ENCODE results near the gene KIF26B.

DNA sequence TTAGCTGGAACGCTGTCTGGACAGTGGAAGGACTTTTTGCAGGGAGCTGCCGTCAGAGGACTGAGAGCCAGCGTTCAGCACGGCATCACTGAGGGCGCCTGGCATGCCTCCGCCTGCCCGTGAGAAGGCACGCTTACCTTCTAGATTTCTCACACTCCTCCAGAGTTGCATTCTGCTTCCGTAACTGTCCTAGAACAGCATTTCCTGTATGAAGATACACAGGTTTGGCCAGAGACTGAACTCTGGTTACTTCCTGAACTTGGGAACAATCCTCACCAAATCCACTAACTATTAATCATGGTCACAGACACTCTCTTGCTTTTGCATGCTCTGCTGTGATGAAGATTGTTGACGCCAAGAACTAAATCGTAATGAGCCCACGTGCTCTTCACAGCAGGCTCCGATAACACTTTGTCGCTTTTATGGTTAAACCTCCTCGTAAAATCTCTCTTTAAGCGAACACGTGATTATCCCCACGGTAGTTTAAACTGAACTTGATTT, 93.5 kb downstream of the KIF26B start:
- TF ChIP-seq, protein P1, sequence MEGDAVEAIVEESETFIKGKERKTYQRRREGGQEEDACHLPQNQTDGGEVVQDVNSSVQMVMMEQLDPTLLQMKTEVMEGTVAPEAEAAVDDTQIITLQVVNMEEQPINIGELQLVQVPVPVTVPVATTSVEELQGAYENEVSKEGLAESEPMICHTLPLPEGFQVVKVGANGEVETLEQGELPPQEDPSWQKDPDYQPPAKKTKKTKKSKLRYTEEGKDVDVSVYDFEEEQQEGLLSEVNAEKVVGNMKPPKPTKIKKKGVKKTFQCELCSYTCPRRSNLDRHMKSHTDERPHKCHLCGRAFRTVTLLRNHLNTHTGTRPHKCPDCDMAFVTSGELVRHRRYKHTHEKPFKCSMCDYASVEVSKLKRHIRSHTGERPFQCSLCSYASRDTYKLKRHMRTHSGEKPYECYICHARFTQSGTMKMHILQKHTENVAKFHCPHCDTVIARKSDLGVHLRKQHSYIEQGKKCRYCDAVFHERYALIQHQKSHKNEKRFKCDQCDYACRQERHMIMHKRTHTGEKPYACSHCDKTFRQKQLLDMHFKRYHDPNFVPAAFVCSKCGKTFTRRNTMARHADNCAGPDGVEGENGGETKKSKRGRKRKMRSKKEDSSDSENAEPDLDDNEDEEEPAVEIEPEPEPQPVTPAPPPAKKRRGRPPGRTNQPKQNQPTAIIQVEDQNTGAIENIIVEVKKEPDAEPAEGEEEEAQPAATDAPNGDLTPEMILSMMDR (IDR thresholded peaks at IDR 0.05): no peak
- no peak for TF ChIP-seq POLR2A (IDR thresholded peaks at IDR 0.05)

Data from body of pancreas (tissue), 4 donors.